M059J (cell line): ENCODE results near the gene THRAP3. TPM values are rescaled to one million over a fixed set of nuclear protein-coding genes. Genes with fewer than 3 reads are reported as not detected.

Source experiments
- DNase-seq: peaks from one replicate; pipeline ENCODE4 v3.0.0-alpha.2; 2012; ENCODE audit warnings: low read depth
- total RNA-seq: library from RNA; depleted of rRNA; stranded (reverse); fragments of >200 nt; shearing (Covaris generic); gene quantifications from 2 replicates; pipeline ENCODE4 v1.2.3, GENCODE V29; 2014

The THRAP3 gene
- total RNA-seq, 1 experiment from 2014 or later, result 67.4 TPM

DNA sequence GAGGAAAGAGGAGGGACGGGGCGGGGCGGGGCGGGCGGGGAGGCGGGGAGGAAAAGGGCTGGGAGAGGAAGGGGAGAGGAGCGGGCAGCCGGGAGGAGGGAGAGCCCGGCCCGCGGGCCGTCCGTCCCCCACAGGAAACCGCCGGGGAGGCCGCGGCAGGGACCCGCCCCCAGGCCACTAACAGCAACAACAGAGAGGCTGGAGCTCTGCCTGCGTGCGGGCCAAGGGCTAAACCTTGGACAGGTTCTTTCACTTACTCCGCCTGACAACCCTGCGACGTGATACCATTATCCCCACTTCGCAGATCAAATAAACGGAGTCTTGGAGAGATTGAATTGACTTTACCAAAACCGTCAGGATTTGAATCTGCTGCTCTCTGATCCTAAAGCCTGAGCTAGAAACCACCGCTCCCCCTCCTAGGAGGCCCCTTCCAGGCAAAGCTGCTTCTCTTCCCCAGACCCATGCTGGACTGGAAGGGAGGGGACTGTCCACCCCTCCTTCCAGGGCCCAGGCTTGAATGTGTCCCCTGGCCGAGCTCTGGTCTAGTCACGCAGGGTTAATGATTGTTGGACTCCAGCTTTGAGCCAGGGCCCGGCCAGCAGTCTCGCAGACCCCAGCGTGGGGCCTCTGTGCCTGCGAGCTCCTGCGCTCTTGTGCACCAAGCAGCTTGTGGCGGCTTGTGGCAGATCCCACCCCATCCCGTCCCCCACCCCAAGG lies 99.6 kb downstream of the THRAP3 start, which contains the start of gene EVA1B:
Gene EVA1B (minus strand): TSS at position 10 of the 717 bp plus-strand sequence. CDS start 608 bp downstream, outside the sequence.
- peak; percentile 78 for DNase-seq

DNA sequence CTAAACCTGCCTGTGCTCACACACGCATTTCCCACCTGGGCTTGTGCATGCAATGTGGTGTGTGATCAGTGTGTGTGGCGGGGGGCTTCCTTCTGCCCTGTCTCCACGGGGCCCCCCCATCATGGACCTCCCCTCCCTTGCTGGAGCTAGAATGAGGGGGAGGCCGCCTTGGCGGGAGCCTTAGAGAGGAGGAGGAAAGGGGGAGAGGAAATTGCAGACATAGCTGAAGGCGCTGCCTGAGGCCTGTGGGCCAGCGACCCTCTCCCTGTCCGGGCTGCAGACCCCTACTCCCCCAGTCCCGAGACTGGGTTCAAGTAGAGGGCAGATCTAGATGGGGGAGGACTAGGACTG lies 100.1 kb downstream of the THRAP3 start:
- DNase-seq, result no peak

DNA sequence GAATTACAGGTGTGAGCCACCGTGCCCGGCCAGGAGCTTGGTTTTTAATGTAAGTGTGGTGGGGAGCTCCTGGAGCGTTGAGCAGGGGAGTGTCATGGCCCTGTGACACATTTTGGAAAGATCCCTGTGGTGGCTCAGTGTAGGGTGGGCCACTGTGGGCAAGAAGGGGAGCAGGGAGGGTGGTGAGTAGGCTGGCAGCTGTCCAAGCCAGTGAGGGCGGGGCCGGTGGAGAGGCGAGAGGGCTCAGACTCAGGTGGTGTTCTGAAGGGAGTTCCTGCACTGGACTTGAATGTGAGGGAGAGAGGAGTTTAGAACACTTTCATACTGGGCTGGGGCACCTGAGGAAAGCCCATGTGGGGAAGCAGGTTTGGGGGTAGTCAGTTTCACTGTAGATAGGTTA lies 102.3 kb downstream of the THRAP3 start:
- DNase-seq, result no peak

DNA sequence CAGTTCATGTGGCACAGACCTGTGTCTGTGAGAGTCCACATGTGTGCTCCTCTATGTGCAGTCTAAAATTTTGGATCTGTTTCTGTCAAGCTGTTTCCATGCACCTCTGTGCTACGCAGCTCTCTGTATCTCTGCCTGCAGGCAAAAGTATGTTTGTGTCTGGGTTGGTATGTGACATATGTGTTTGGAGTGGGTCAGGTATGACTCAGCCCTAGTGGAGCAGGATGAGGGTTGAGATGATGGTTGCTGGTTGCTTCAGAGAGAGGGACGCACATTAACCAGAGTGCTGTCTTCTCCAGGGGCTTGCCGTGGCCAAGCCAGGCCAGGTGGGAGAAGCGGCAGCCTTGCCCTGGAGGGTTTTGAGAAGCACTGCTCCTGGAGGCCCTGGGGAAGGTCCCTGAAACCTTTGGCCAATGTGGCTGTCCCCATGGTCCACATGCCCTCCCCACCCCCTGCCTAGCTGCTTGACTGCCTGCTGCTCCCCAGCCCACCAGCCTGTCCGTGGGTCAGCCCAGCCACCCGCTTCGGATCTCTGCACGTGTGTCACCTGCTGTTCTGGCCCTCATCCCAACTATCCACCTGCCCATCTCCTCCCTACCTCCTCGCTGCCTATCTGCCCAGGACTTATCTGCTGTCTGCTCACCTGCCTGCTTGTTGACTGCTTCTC lies 103.3 kb downstream of the THRAP3 start:
- DNase-seq, result peak; percentile 60

DNA sequence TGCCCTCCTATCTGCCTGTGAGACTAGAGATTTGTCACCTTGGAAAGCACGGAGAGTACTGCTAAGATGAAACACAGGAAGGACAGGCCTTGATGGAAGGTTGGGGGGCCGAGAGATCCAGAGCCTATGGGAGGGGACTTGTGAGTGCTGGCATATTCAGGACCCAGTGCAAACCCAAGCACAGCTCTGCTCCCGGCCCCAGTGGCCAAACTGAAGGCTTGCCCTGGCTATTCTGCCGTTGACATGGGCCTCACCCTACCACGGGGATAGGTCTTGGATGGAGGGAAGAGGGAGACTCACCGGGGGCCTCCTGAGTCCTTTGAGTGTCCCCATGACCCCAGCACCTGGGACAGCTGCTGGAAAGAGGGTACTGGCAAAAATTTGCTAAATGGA lies 103.8 kb downstream of the THRAP3 start:
- DNase-seq, result no peak

DNA sequence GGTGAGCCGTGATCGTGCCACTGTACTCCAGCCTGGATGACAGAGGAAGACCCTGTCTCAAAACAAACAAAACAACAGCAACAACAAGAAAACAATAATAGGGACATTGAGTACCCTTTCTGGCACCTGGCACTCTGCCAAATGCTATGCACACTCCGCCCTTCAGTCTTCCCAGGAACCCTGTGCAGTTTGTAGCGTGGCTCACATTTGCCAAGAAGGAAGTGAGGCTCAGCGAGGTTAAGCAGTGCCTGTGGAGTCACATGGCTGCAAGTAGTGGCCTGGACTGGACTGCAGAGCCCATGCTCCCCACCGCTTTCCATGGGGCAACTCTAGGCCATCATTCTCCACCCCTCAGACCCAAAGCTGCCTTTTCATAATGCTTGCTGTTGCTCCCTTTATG lies 104.5 kb downstream of the THRAP3 start:
- no peak for DNase-seq

DNA sequence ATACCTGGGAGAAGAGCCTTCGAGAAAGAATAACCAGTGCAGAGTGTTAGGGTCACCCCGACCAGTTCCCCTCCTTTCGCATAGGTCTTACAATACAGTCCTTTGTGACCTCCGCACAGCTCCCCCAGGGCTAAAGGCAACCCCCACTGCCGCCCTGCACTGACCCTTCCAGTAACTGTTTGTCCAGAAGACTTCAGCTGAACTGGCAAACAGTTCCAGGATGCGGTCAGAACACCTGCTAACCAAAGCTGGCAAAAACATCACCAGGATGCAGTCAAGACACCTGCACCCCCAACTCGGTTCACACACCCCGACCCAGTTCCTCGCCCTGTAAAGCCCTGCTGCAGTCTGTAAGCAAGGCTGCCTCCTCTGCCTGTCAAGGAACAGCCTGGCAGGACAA lies 105.6 kb downstream of the THRAP3 start:
- no peak for DNase-seq

DNA sequence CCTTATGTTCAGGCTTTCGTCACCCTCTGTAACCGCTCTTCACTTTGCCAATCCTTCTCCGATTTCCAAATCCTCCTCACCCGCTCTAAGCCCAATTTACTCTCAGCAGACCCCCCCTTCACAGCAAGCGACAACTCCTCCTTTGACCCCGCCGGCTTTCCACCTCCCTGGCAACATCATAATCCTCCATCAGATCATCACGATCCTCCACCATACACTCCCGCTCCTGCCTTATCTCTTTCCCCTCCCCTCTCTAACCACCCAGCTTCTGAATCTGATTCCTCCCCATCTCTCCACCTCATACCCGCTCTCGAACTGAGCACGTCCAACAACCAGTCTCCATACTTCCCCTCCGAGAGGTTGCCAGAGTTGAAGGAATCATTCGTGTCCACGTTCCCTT lies 106.7 kb downstream of the THRAP3 start:
- DNase-seq, result no peak

DNA sequence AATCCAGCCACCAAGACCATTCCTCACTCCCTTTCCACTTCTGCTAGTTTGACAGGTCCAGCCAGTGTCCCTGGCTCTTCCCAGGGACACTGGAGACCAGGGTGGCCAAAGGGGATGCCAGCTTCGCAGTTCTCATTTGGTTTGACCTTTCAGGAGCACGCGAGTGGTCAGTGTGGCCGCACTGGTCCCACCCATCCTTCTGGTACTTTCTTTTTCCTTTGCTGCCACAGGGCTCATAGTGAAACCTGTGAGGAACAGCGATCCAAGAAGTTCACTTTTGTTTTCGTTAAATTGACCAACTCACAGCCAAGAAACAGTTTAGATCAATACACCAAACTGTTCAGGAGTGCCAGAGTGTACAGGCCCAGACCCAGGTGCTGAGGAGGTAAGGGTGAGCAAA lies 113.6 kb downstream of the THRAP3 start:
- DNase-seq, result no peak

DNA sequence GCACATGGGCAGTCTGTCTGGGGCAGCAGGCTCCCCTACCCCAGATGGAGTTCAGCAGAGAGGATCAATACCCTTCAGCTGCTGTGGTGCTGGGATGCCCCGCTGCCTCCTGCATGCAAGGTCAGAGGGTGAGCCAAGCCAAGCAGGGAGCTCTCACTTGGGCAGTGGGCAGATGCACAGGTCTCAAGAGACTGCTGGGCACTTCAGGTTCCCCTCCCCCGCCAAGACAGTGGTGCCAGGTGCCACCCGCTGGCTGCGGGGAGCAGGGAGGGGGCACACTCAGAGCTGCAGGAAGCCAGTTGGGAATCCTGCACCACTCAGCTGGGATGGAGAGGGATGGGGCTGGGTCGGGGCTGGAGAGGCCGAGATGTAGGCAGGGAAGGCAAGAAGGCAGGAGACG lies 115.0 kb downstream of the THRAP3 start:
- DNase-seq, result no peak

DNA sequence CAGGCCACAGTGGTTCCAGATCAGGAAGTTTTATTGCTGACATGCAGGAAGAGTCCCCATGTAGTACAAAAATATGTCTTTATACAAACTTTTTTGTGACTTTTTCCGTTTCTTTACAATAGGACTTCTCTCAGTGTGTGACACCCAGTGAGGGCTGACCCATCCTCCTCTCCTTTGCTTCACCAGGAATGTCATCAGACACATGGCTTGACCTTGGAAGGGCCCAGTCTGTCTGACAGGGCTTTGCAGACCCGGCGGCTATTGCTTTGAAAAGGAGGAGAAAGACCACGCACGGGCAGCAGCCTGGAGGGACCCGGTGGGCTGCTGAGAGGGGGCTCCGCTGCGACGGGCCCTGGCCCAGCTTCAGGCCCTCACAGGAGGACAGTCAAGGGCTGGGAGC lies 115.4 kb downstream of the THRAP3 start:
- DNase-seq, result no peak

DNA sequence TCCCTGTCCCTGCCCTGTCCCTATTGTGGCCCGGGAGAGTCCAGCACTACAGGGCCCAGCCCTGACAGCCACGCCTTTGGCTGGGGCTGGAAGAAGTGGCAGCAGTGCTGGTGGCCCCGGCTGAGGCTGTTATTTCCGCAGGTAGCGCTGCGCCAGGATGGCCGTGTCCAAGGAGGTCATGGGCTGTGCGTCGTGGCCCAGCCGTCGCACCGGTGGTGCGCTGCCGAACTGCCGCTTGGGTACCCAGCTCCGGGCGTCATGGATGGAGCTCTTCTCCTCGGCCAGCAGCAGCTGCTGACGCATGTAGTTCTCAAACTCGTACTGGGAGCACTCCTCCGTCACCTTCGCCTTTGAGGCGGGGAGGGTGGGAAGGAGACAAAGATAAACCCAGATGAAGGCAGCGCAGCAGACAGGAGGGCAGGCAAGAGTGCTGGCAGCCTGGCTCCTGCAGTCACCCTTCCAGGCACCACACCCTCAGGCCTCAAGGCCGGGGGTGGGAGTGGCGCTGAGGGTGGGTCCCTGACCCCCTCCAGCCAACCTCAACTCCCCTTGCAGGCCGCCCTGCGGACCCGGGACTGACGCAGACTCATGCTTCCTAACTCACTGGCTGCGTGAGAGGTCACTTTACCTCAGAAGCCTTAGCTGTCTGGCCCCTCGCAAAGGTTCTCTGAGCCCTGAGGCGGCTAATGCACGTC lies 117.5 kb downstream of the THRAP3 start:
- no peak for DNase-seq

DNA sequence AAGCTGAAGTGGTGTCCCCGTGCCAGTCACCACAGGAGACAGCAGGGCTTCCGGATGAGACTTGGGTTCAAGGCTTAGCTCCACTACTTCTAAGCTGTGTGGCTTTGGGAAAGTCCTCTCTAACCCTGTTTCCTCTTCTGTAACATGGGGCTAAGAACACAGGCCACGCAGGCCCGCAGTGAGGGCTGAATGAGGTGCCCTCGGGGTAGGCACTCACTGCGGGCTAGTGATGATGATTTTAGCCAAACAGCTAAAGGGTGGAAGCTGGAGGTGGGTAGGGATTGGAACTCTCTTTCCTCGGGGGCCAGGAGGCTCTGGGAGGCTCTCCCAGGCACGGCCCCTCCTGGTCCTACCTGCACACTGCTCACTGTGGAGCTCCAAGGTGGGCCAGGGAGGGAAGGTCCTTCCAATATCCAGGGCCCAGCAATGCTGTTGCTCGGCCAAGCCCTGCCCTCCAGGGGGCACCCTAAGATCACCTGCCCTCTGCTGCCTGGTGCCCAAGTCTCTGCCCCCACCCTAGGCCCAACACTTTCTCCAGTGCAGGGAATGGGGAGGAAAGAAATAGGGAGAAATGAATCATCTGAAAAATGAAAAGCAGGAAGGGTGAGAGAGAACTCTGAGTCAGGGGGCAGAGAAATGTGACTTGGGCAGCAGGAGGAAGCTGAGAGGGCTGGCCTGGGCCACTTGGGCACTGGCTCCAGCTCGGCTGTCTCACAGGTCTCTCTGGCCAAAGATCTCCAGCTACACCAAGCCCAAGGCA lies 118.4 kb downstream of the THRAP3 start:
- DNase-seq, result peak; percentile 95

DNA sequence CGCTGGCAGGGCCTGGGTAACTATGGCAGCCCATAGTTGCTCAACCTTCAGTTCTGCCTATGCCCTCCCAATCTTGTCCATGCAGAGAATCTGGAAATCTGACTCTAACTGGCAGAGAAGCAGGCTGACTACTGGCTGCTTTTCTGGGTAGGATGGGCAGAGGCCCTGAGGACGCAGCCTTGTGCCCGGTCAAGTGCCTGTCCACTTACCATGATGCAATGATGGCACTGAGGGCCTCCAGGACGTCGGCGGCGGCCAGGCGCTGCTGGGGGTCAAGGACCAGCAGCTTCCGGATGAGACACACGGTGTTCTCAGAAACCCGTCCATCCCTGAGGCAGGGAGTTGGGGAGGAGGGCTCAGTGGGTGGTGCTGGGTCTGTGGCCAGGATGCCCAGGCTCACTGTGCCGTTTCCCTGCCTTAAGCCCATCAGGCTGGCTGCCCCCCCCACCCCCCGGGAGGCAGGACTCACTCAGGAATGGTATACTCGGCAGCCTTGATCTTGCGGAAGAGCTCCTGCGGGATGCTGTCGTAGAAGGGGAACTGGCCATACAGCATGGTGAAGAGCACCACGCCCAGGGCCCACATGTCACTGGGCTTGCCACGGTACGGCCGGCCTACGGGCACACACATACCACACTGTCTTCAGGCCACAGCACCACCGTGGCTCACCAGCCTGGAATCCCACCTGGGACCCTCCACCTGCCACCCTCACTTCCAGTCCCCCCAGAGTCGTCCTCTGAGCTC lies 119.6 kb downstream of the THRAP3 start:
- DNase-seq, result no peak

DNA sequence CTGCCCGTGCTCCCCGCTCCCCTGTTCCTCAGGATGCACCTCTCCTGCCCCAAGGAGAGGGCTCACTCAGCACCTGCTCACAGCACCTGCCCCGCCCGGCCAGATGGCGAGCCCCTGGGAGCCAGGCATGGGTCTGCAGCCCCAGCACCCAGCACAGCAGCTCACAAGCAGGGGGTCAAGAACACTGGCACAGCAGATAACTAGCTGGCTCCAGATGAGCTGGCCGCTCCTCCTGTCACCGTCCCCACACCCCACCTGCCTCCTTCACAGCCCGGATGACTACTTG lies 120.1 kb downstream of the THRAP3 start:
- no peak for DNase-seq

DNA sequence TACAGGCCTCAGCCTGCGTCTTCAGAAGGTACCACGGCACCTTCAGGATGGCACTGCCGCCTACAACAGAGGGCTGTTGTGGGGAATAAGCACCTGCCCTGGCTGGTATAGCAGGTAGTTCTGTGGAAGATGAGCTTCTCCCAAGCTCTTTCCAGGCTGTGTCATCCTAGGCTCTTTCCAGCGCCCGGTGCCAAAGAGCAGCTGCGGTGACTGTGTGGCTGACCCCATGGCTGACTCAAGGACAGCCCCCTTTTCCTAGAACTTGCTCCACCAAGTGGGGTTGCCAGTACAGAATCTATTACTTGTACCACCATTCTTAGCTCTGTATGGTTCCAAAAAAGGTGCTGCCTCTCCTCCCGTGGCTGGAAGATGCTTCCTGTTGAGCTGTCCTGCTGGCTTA lies 121.1 kb downstream of the THRAP3 start:
- DNase-seq, result no peak

DNA sequence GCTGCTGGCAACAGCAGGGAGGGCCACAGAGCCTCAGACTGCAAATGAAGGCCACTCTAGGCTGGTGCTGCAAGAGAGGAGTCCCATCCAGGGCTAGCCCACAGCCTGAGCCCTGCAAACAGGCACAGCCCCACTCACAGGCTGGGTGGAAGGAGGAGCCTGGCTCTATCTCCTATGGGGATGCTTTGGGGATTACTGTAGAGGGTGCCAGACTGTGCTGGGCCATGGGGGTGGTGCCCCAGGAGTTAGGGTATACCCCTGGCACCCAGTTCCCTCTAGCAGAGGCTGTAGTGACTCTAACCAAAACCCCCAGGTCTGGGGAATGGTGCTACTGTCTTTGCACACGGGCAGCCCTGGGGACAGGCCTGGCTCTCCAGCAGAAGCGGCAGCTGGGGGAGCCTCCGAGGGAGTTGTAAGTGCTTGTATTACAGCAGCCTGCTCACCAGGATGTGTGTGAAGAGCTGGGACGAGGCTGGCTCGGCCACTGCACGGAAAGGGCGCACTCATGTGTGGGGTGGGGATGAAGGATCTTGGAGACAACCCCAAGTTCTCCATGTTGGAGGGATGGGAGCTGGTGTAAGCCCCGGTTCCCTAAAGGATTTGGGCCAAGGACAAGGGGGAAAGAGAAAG lies 122.6 kb downstream of the THRAP3 start:
- no peak for DNase-seq

DNA sequence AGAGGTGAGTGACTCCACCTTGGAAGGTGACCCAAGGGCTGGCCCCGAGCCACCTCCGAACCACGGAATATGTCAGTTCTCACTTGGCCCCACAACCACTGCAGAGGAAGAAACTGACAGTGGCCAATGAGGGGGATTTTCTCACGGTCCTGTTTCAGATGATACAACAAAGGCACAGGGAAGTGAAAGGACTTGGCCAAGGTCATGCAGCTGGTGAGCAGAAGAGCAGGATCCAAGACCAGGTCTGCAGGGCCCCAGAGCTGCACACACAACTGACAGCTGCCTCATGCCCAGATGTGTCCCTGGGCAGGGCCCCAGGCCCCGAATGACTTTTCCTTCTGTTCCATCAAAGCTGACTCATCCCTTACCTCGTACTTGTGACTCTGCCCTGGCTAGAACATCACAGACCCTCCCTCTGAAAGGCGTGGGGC lies 125.0 kb downstream of the THRAP3 start:
- DNase-seq, result peak; percentile 81

DNA sequence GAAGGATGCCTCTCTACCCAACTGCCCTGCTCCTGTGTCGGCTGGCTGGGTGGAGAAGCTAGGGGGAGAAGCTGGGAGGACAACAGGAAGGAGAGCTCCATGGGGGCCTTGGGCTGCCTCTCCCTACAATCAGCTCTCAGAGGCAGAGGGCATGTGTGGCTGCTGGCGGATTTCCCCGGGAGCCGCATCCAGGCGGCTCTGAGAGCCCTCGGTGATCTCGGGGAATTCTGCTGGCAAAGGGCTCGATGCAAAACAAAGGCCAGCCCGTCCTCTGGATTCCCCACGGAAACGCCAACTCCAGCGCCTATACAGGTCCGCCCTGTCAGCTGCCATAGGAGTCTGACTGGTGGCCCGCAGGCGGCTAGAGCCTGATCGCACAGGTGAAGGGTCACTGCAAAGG lies 125.6 kb downstream of the THRAP3 start:
- peak; percentile 54 for DNase-seq

DNA sequence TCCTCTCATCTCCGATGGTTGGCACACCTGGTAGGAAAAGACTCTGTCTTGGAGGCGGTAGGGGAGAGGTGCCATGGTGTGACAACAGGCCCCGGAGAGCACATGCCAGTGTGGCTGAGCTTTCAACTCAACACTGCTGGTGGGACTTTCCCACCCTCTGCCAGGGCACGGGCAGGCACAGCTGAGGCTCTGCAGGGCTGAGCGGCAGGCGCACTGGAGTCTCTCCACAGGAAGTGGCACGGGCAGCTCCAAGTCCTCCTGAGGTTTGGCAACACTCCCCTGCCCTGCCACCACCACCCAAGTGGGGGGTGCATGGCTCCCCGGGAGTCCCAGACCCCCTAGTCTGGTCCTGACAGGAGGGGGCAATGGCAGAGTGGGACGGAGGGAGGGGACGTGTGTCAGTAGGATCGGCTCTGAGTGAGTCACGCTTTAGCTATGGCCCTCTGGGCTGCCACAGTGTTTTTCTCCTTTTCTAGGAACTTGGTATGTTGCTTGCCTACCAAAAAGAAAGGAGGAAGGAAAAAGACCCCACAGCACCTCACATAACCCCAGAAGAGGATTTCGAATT lies 126.5 kb downstream of the THRAP3 start:
- peak; percentile 98 for DNase-seq
